H1 (cell line): ENCODE data around the gene CPA1. TPM values are rescaled to one million over a fixed set of nuclear protein-coding genes. Genes with fewer than 3 reads are reported as not detected.

Source experiments
- CHD2 ChIP-seq: IDR thresholded peaks from 2 replicates; pipeline ENCODE4 v1.6.1; 2012; ENCODE audit warnings: low read length, improper control_type of control experiment
- EP300 ChIP-seq, 2 experiments: IDR thresholded peaks; 1 replicate in 1 of 2; 2 replicates in 1 of 2; pipeline ENCODE4 v1.6.1; 2011 to 2012; ENCODE audit warnings: low read depth in 2 of 2, low read length in 2 of 2, mild to moderate bottlenecking in 2 of 2, borderline replicate concordance in 1 of 2, inconsistent platforms in 1 of 2, moderate library complexity in 1 of 2
- polyA plus RNA-seq, 7 experiments: library from polyadenylated mRNA; depleted of rRNA in 3 of 7; stranded (reverse) in 5 of 7; unstranded in 2 of 7; fragments of >200 nt in 5 of 7; fragments of 200-250 nt in 2 of 7; gene quantifications; 1 replicate in 5 of 7; 2 replicates in 1 of 7; 4 replicates in 1 of 7; pipeline versions ENCODE4 v1.2.1 to v1.2.3, GENCODE V29; 2011 to 2013; ENCODE audit warnings: missing spikeins in 2 of 7, mixed read lengths in 2 of 7
- total RNA-seq: library from RNA; stranded (reverse); fragmentation: NEBNext Ultra II Directional; extraction: Animal tissue kit (Norgen Biotek cat#: 25700); gene quantifications from 2 replicates; pipeline ENCODE4 v1.2.1, GENCODE V29; 2021

The CPA1 gene
- total and polyA plus RNA-seq, 2 of the 8 experiments (the other 6 are each of a cell fraction or from before 2014, with no cell fraction given): not detected

DNA sequence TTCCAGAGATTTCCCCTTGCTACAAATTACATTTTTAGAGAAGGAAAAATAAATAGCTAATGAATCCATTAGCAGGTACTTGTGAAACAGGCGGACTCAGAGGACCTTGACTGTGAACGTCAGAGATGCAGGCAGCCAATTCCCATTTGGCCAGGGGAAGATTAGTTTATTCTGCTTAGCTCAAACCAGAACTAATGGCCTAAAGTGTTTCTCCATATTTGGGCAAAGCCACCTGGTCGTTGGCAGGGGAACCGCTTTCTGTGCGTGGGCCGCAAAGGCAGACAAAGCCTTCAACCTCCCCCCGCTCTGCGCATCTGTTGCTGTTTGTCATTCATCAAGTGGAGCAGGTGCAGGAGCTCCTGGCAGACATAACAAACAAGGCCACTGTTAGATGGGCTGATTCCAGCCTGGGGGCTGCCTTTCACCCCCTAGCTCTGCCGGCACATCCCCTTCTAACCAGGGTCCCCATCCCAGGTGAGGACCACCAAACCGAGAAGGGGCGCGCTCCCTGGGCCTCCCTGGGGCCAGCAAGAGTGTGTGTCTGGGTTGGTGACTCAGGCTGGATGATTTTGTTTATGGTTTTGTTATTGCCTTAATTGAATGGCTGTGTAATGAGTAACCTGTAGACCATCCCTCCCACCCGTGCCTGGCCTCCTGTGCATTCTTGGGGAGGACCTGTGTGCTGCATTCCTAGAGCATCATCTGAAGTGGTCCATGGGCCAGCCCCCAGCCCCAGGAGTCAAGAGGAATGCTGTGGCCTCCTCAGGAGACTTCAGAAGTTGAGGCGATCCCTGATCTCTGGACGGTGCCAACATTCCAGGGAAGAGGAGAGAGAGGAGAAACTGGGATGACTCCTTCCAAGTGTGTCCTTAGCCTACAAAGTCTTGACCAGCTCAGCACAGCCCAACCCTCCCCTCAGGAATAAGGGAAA is 14.5 kb upstream of the CPA1 start (continued):
- TF ChIP-seq EP300 (IDR thresholded peaks at IDR 0.05; ENCODE audit: borderline replicate concordance in 1 of 2, low read depth in 2 of 2, low read length in 2 of 2): no peak
- no peak for TF ChIP-seq CHD2
